ENCODE data around the gene ABCB6.

ABCB6 gene

GRCh38 chr2:219246559-219246958 is 27.8 kb upstream of the ABCB6 start:
- no peak for DNase-seq

DNA sequence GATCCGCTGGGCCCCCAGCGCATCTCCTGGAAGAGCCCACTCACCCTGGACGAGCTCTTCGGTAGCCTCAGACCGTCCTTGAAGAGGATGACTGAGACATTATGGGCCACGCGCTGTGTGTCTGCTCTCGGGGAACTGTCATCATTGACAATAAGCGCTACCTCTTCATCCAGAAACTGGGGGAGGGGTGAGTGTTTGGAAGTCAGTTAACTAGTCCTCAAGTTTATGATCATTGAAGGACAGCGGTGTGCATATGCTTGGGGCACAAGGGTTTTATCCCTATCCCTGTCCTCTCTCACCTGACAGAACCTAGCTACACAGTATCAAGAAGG is 27.1 kb upstream of the ABCB6 start:
- no peak for DNase-seq

- DNase-seq: peak; percentile 94
These were observed 26.6 kb upstream of the ABCB6 start, which contains the start of the genes GLB1L and STK16 for GRCh38 chr2:219245148-219245898. TSS of gene GLB1L (minus strand) at chr2:219245444. CDS start at chr2:219243573, 1,871 bp downstream. TSS of gene STK16 (plus strand) at chr2:219245479. CDS start at chr2:219246000, 521 bp downstream.

- DNase-seq: no peak
These were observed 26.0 kb upstream of the ABCB6 start for GRCh38 chr2:219244789-219245147.

DNA sequence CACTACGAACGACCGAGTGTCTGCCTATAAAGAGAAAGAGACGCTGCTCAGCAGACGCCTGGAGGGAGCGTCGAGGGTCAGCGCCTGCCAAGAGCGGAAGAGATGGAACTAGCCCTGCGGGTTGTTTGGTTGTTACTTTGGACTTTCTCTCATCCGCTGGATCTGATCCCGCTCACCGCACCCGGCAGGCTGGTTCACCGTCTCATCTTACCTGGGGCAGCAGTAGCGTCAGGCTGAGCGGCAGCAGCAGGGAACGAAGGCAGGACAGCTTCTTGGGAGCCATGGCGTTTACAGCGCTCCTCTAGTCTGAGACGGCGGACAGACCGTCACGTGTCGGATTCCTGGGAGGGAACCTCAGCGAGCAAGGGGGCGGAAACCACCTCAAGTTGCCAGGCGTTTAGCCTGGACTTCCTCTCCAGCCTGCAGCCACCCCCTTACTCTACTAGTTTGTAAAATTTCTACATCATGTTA is 24.6 kb upstream of the ABCB6 start:
- peak; percentile 44 for DNase-seq

- DNase-seq: no peak
These were observed 15.6 kb upstream of the ABCB6 start for GRCh38 chr2:219234331-219234730.

GRCh38 chr2:219230059-219230540 is 11.3 kb upstream of the ABCB6 start:
- DNase-seq: peak; percentile 79

DNA sequence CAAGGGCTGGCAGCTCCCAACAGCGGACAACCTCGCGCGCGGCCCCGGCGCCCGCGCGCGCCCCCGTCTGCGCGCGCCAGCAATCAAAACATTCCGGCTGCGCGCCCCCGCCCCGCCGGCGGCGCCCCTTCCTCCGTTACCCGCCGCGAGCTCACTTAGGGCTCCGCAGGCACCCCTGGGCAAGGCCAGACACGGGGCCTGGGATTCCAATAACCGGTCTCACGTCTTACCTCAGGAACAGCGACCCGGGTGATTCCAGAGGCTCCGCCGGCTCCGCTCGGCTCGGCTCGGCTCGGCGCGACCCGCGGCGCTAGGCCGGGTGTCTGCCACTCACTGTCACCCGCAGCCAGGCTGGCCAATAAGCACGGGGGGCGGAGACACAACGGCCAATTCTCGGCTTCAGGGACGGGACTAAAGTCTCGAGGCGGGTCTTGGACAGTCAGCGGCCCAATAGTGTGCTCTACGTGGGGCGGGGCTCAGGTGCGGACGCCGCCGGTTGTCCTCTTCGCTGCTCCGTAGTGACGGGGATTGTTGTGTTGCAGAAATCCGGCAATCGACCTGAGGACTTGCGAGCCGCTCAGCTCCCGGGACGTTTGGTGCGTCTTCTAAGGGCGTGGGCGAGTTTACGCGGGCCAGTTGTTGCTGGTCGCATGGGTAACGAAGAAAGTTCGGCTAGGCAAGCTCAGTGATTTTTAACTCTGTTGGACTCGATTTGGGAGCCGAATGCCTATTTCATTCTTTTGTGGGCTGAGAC is 10.7 kb upstream of the ABCB6 start, which contains the start of the genes ANKZF1 and ATG9A:
TSS of gene ANKZF1 (plus strand) at position 502 of the 754 bp plus-strand sequence. CDS start 452 bp downstream, outside the sequence.
TSS of gene ATG9A (minus strand) at position 332 of the 754 bp plus-strand sequence. CDS start 1,612 bp downstream, outside the sequence.
- DNase-seq: peak; percentile 99

GRCh38 chr2:219228911-219229304 is 10.2 kb upstream of the ABCB6 start:
- no peak for DNase-seq

- no peak for DNase-seq
These were observed 9.5 kb upstream of the ABCB6 start for GRCh38 chr2:219228041-219228910.

DNA sequence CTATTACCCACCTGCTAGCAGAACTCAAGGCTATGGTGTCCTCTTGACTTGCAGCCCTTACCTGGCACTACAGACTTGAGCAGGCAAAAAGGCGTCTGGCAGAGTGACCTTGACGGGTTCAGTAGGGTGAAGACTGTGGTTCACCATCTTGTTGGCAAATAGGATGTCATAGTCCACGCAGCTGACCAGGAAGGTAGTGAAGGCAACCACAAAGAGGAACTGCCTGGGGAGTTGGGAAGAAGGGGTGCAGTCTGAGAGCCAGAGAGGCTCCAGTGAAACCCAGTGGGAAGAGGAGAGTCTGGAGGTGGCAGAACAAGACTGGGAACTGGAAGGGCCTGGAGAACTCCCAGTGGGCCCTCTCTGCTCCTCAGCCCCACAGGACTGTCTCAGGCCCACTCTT is 6.6 kb upstream of the ABCB6 start:
- no peak for DNase-seq

DNA sequence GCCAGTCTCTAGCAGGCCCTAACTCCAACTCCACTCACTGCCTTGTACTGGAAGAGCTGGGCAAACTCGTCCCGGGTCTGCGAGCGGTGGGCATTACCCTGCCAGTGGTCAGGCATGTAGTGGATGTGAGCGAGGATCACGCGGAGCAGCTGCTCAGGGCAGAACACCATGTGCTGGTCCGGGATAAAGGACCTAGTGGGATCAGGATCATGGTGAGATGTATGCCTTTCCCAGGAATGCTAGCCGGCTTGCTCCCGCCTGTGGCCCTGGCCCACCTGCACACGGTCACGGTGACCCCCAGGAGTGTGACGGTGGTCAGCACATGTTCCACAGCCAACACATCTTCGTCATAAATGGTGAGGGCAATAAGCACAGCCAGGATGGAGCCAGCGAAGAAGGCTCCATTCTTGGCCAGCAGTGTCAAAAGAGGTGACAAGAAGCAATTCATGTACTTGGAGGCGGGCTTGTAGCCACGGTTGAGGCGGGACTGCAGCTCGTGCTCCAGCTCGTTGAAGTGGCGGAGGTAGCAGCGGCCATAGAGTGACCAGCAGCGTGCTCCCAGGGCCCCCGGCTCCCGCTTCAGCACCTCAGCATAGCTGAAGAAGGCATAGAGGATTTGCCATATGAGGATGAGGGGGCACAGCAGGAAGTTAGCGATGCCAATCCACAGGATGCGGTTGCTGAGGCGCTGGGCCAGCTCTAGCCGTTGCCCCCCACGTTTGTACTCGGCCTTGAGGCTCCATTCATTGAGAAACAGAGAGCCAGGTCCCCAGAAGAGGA is 5.3 kb upstream of the ABCB6 start:
- DNase-seq: no peak

GRCh38 chr2:219221957-219222518 is 3.3 kb upstream of the ABCB6 start:
- DNase-seq: no peak

- DNase-seq: no peak
These were observed 2.1 kb upstream of the ABCB6 start for GRCh38 chr2:219220652-219221402.

- DNase-seq: no peak
These were observed 1.2 kb upstream of the ABCB6 start for GRCh38 chr2:219219784-219220532.

- peak; percentile 86 for DNase-seq
These were observed 484 bp downstream of the ABCB6 start for GRCh38 chr2:219218217-219218731.

DNA sequence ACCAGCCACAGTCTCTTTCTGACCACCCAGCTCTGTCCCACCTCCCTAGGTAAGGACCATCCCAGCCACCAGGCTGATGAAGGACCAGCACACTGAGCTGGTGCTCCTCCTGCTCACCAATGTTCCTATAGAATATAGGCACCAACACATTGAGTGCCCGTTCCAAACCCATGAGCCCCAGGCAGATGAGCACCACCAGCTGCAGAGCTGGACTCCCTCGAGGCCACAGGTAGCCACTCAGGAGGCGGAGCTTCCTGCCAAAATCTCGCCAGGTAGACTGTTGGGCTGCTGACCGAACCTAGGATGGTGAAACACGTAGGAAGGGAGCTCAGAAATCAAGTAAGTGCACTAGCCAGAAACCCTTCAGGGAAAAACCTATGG is 2.2 kb downstream of the ABCB6 start:
- no peak for DNase-seq

GRCh38 chr2:219215871-219216534 is 2.8 kb downstream of the ABCB6 start:
- peak; percentile 13 for DNase-seq

DNA sequence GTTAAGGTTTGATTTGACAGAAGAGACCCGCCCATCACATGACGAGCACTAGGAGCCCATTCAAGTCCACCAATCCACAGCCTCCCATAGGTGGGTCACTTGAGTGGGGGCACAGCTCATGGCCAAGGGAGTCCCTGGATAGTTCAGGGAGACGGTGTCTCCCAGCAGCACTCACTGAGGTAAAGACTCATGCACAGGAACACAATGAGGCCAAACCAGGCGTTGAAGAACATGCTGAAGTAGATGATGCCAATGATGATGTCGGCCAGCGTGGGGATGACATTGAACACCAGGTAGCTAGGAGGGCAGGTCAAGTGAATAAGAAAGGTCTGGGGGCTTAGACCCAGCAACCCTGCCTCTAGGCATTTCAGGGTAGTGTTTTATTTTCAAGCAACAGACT is 4.0 kb downstream of the ABCB6 start:
- no peak for DNase-seq
